HG03460 (cell line): ENCODE results near the gene HTRA1.

Experiments
- ATAC-seq: cut with Tn5 transposase; IDR thresholded peaks from one replicate; pipeline ENCODE4 v1.9.1; 2021; ENCODE audit not compliant: unreplicated experiment

HTRA1 gene

GRCh38 chr10:122461367-122461728 is at the start of gene HTRA1:
HTRA1 (plus strand) TSS chr10:122461553; CDS start chr10:122461653, 100 bp downstream.
- no peak for ATAC-seq

- ATAC-seq, result no peak
These were observed 48.0 kb upstream of the HTRA1 start for GRCh38 chr10:122413327-122413726.

GRCh38 chr10:122417667-122418066 is 43.7 kb upstream of the HTRA1 start:
- no peak for ATAC-seq

GRCh38 chr10:122419016-122419415 is 42.3 kb upstream of the HTRA1 start:
- no peak for ATAC-seq

GRCh38 chr10:122419876-122420623 is 41.3 kb upstream of the HTRA1 start:
- no peak for ATAC-seq

GRCh38 chr10:122420624-122421007 is 40.7 kb upstream of the HTRA1 start:
- no peak for ATAC-seq

- ATAC-seq, result no peak
These were observed 40.2 kb upstream of the HTRA1 start for GRCh38 chr10:122421054-122421625.

GRCh38 chr10:122421742-122422141 is 39.6 kb upstream of the HTRA1 start:
- no peak for ATAC-seq

- no peak for ATAC-seq
These were observed 38.9 kb upstream of the HTRA1 start for GRCh38 chr10:122422266-122422989.

GRCh38 chr10:122424059-122424458 is 37.3 kb upstream of the HTRA1 start:
- no peak for ATAC-seq

GRCh38 chr10:122426829-122427228 is 34.5 kb upstream of the HTRA1 start:
- no peak for ATAC-seq

GRCh38 chr10:122427280-122427679 is 34.1 kb upstream of the HTRA1 start:
- no peak for ATAC-seq

- no peak for ATAC-seq
These were observed 26.0 kb upstream of the HTRA1 start for GRCh38 chr10:122435212-122435827.

- no peak for ATAC-seq
These were observed 19.4 kb upstream of the HTRA1 start for GRCh38 chr10:122441961-122442360.

GRCh38 chr10:122445469-122445868 is 15.9 kb upstream of the HTRA1 start:
- no peak for ATAC-seq

GRCh38 chr10:122445904-122446303 is 15.4 kb upstream of the HTRA1 start:
- ATAC-seq, result no peak

- no peak for ATAC-seq
These were observed 14.5 kb upstream of the HTRA1 start for GRCh38 chr10:122446668-122447423.

GRCh38 chr10:122448600-122448999 is 12.8 kb upstream of the HTRA1 start:
- ATAC-seq, result no peak

GRCh38 chr10:122449153-122449552 is 12.2 kb upstream of the HTRA1 start:
- no peak for ATAC-seq

- ATAC-seq, result no peak
These were observed 10.9 kb upstream of the HTRA1 start for GRCh38 chr10:122450353-122450990.

GRCh38 chr10:122454071-122454470 is 7.3 kb upstream of the HTRA1 start:
- ATAC-seq, result no peak
